T-cell (primary cell): ENCODE measurements around the gene GATAD2A. TPM values are rescaled to one million over a fixed set of nuclear protein-coding genes. Genes with fewer than 3 reads are reported as not detected.
"Not testable (repeated sequence)": the region's sequence is repeated elsewhere in the genome, so short reads cannot be mapped to it uniquely, and the experiment has no call there.

ENCODE experiments used
- ATAC-seq, 4 experiments: fragments of 200-7000 bp in 3 of 4; fragments of 150-1000 bp in 1 of 4; cut with Tn5 transposase; replicated peaks in 1 of 4; 1 replicate in 3 of 4; 2 replicates in 1 of 4; pipeline ENCODE4 v1.10.0; 2021; ENCODE audit warnings: moderate library complexity in 3 of 4, mild to moderate bottlenecking in 2 of 4, moderate number of reproducible peaks in 1 of 4
- CTCF ChIA-PET, 2 donors: fragments of 300-600 bp; sonication (Branson Sonifier 250); formaldehyde crosslinking; loops; one replicate each; lab custom pipeline; 2022; ENCODE audit warnings: antibody characterized with exemption in 2 of 2; lab: Charles Lee
- POLR2A ChIA-PET, 2 donors: fragments of 300-600 bp; sonication (Branson Sonifier 250); formaldehyde crosslinking; loops; one replicate each; lab custom pipeline; 2022; ENCODE audit warnings: antibody characterized with exemption in 2 of 2; lab: Charles Lee
- DNase-seq, 35 experiments: peaks; one replicate each; pipeline versions ENCODE4 v3.0.0 to v3.0.0-alpha.2; 2013 to 2023
- H3K27ac ChIP-seq: one replicate; pipeline ENCODE4 v1.5.1; 2013; ENCODE audit warnings: low read length
- H3K27me3 ChIP-seq, 2 experiments: replicated peaks in 1 of 2; 1 replicate in 1 of 2; 2 replicates in 1 of 2; pipeline versions ENCODE4 v1.6.1 to v1.7.0; 2013; ENCODE audit warnings: low read length in 1 of 2, mixed read lengths in 1 of 2; ENCODE audit not compliant: control insufficient read depth in 2 of 2, insufficient read depth in 2 of 2; ENCODE audit errors: extremely low read depth in 1 of 2
- H3K36me3 ChIP-seq, 2 donors: 1 replicate in 1 of 2; 2 replicates in 1 of 2; pipeline versions ENCODE4 v1.6.1 to v1.7.0; 2013; ENCODE audit warnings: low read length in 1 of 2; ENCODE audit not compliant: control insufficient read depth in 2 of 2, insufficient read depth in 1 of 2; ENCODE audit errors: extremely low read depth in 1 of 2
- H3K4me1 ChIP-seq, 2 experiments: 1 replicate in 1 of 2; 2 replicates in 1 of 2; pipeline versions ENCODE4 v1.6.1 to v1.7.0; 2013; ENCODE audit warnings: low read length in 2 of 2, mixed read lengths in 1 of 2; ENCODE audit not compliant: insufficient read depth in 2 of 2, control insufficient read depth in 1 of 2; ENCODE audit errors: extremely low read depth in 1 of 2
- H3K4me3 ChIP-seq, 2 donors: 1 replicate in 1 of 2; 2 replicates in 1 of 2; pipeline versions ENCODE4 v1.5.1 to v1.7.0; 2013; ENCODE audit warnings: mild to moderate bottlenecking in 2 of 2, low read length in 1 of 2, moderate library complexity in 1 of 2; ENCODE audit not compliant: control insufficient read depth in 1 of 2; ENCODE audit errors: extremely low read depth in 1 of 2
- H3K9me3 ChIP-seq: 2 replicates; pipeline ENCODE4 v1.7.0; 2013
- H3K27ac Mint-ChIP-seq, 2 donors: one replicate each; pipeline ENCODE4 v1.8.0; 2020 to 2021; ENCODE audit warnings: mild to moderate bottlenecking in 2 of 2, mixed read lengths in 2 of 2
- H3K27me3 Mint-ChIP-seq, 2 donors: one replicate each; pipeline ENCODE4 v1.8.0; 2021 to 2022; ENCODE audit warnings: mixed read lengths in 2 of 2
- H3K36me3 Mint-ChIP-seq: one replicate; pipeline ENCODE4 v1.8.0; 2021; ENCODE audit warnings: mixed read lengths
- H3K4me1 Mint-ChIP-seq, 3 donors: one replicate each; pipeline ENCODE4 v1.8.0; 2020 to 2022; ENCODE audit warnings: mixed read lengths in 3 of 3, mild to moderate bottlenecking in 1 of 3
- H3K4me3 Mint-ChIP-seq, 3 donors: one replicate each; pipeline ENCODE4 v1.8.0; 2020 to 2022; ENCODE audit warnings: mild to moderate bottlenecking in 3 of 3, mixed read lengths in 3 of 3, moderate library complexity in 3 of 3
- H3K9me3 Mint-ChIP-seq, 3 donors: one replicate each; pipeline ENCODE4 v1.8.0; 2020 to 2022; ENCODE audit warnings: mixed read lengths in 3 of 3
- WGBS: methylation state at CpG from one replicate; pipeline ENCODE4 v1.1.5; 2013; ENCODE audit warnings: missing lambda C conversion rate; ENCODE audit not compliant: insufficient coverage; 5-methylcytosine and 5-hydroxymethylcytosine counted together
- total RNA-seq, 35 experiments: library from RNA in 6 of 35; stranded (reverse) in 6 of 35; fragments of 120-200 nt in 1 of 35; gene quantifications; one replicate each; pipeline versions ENCODE4 v1.2.1 to v1.2.4 and lab custom pipeline; 2013 to 2026

Gene GATAD2A
- total RNA-seq, 5 donors from 2014 or later (not counting 1 experiment from before 2014, with no cell fraction given): 114 to 144 (median 133) TPM

GRCh38 chr19:19470579-19470978 lies 65.1 kb downstream of the GATAD2A start:
- ATAC-seq (no peak), DNase-seq (no peak)
- Histone ChIP-seq H3K27ac (no peak overlapping the region), H3K4me3 (no peak overlapping the region), H3K4me1 (peaks cover 2 to 50% of the 10 kb centered on the region in 2 experiments), H3K27me3 (no peaks in the 10 kb centered on the region), H3K36me3 (peaks cover 10 to 53% of the 10 kb centered on the region in 2 donors), H3K9me3 (peaks cover 7% of the 10 kb centered on the region)
- ChIA-PET POLR2A (no interaction called here), CTCF (interaction anchor here (0.6 kb wide), 2 partner anchors 24 to 40 kb away, joined by 3 read pairs; no protein-coding TSS in a partner anchor)
- H3K27ac Mint-ChIP-seq: peak overlapping the region; percentile 42 to 55
- H3K4me3 Mint-ChIP-seq: no peak overlapping the region
- no peaks in the 10 kb centered on the region for H3K27me3 Mint-ChIP-seq
- peaks cover 51 to 69% (median 58%) of the 10 kb centered on the region in 3 donors for H3K4me1 Mint-ChIP-seq
- H3K36me3 Mint-ChIP-seq: peaks cover 56% of the 10 kb centered on the region
- H3K9me3 Mint-ChIP-seq: peaks cover 8 to 16% (median 16%) of the 10 kb centered on the region in 3 donors
- WGBS: 88% methylated on average over 1 of the region's 3 CpGs

DNA sequence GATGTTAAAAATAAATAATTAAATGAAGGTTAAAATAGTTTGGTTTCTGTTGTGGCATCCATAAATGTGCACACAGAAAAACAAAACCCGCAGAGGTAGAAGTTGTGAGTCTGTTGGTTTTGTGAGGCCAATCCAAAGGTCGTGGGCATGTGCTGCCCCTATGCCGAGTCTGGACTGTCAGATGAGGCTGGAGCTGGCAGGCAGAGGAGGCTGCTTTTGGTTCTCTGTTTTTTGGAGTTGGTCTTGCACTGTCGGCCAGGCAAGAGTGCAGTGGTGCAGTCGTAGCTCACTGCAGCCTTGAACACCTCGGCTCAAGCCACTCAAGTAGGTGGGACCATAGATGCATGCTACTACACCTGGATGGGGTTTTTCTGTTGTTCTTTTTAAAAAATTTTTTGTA lies 66.2 kb downstream of the GATAD2A start:
- H3K9me3 Mint-ChIP-seq: peaks cover 8 to 16% (median 16%) of the 10 kb centered on the region in 3 donors
- WGBS: 79% methylated on average over 4 of the region's 6 CpGs
- POLR2A ChIA-PET: interaction anchor here (0.6 to 0.7 kb wide), 2 partner anchors 27 to 1314 kb away, joined by 3 read pairs; no protein-coding TSS in a partner anchor
- H3K4me1 Mint-ChIP-seq: peaks cover 54 to 72% (median 62%) of the 10 kb centered on the region in 3 donors
- DNase-seq (no peak), ATAC-seq (peak in 1 of 4 experiments; percentile 19)
- H3K36me3 Mint-ChIP-seq: peaks cover 47% of the 10 kb centered on the region
- Histone ChIP-seq H3K4me3 (no peak overlapping the region), H3K9me3 (peaks cover 7% of the 10 kb centered on the region), H3K4me1 (peaks cover 2 to 58% of the 10 kb centered on the region in 2 experiments), H3K27ac (peak overlapping the region; percentile 15), H3K27me3 (no peaks in the 10 kb centered on the region), H3K36me3 (peaks cover 15 to 43% of the 10 kb centered on the region in 2 donors)
- H3K4me3 Mint-ChIP-seq: peak overlapping the region in 1 of 3 donors; percentile 16
- CTCF ChIA-PET: interaction anchor here in 1 of 2 donors (0.7 to 1.0 kb wide), 2 partner anchors 65 to 66 kb away, joined by 3 to 4 read pairs; partner anchors contain the start of gene GATAD2A
- peak overlapping the region; percentile 83 to 85 for H3K27ac Mint-ChIP-seq
- no peaks in the 10 kb centered on the region for H3K27me3 Mint-ChIP-seq

GRCh38 chr19:19472106-19472505 lies 66.6 kb downstream of the GATAD2A start:
- Mint-ChIP-seq H3K4me1 (peaks cover 56 to 76% (median 66%) of the 10 kb centered on the region in 3 donors), H3K36me3 (peaks cover 43% of the 10 kb centered on the region), H3K9me3 (peaks cover 8 to 16% (median 16%) of the 10 kb centered on the region in 3 donors), H3K27ac (peak overlapping the region; percentile 83 to 85), H3K4me3 (peak overlapping the region in 2 of 3 donors; percentile 14 to 16)
- H3K4me3 ChIP-seq, DNase-seq, H3K9me3 ChIP-seq, H3K27me3 ChIP-seq, H3K27me3 Mint-ChIP-seq: not testable (repeated sequence)
- Histone ChIP-seq H3K4me1 (peaks cover 2 to 63% of the 10 kb centered on the region in 2 experiments), H3K36me3 (peaks cover 13 to 42% of the 10 kb centered on the region in 2 donors), H3K27ac (peak overlapping the region; percentile 15)
- peak in 1 of 4 experiments; percentile 27 for ATAC-seq
- ChIA-PET CTCF (interaction anchor here in 1 of 2 donors (1.0 kb wide), 1 partner anchor 67 kb away, joined by 4 read pairs; the partner anchor contains the start of gene GATAD2A), POLR2A (interaction anchor here (0.6 to 0.7 kb wide), 3 partner anchors 27 to 1314 kb away, joined by 3 read pairs; no protein-coding TSS in a partner anchor)
- no CpG with 5 or more reads among the region's 5 CpGs for WGBS

GRCh38 chr19:19475015-19475765 lies 69.7 kb downstream of the GATAD2A start:
- no peak for ATAC-seq
- Mint-ChIP-seq H3K4me1 (peaks cover 73 to 92% (median 89%) of the 10 kb centered on the region in 3 donors), H3K36me3 (peaks cover 25% of the 10 kb centered on the region), H3K27ac (peak overlapping the region; percentile 84 to 94), H3K27me3 (no peaks in the 10 kb centered on the region), H3K9me3 (no peaks in the 10 kb centered on the region), H3K4me3 (no peak overlapping the region)
- Histone ChIP-seq H3K9me3 (no peaks in the 10 kb centered on the region), H3K27me3 (no peaks in the 10 kb centered on the region), H3K4me1 (peaks cover 5 to 73% of the 10 kb centered on the region in 2 experiments), H3K4me3 (no peak overlapping the region), H3K36me3 (peaks cover 20 to 34% of the 10 kb centered on the region in 2 donors), H3K27ac (peak overlapping the region; percentile 63)
- DNase-seq: no peak
- CTCF ChIA-PET: no interaction called here
- 96% methylated on average over 16 of the region's 21 CpGs for WGBS
- POLR2A ChIA-PET: no interaction called here

DNA sequence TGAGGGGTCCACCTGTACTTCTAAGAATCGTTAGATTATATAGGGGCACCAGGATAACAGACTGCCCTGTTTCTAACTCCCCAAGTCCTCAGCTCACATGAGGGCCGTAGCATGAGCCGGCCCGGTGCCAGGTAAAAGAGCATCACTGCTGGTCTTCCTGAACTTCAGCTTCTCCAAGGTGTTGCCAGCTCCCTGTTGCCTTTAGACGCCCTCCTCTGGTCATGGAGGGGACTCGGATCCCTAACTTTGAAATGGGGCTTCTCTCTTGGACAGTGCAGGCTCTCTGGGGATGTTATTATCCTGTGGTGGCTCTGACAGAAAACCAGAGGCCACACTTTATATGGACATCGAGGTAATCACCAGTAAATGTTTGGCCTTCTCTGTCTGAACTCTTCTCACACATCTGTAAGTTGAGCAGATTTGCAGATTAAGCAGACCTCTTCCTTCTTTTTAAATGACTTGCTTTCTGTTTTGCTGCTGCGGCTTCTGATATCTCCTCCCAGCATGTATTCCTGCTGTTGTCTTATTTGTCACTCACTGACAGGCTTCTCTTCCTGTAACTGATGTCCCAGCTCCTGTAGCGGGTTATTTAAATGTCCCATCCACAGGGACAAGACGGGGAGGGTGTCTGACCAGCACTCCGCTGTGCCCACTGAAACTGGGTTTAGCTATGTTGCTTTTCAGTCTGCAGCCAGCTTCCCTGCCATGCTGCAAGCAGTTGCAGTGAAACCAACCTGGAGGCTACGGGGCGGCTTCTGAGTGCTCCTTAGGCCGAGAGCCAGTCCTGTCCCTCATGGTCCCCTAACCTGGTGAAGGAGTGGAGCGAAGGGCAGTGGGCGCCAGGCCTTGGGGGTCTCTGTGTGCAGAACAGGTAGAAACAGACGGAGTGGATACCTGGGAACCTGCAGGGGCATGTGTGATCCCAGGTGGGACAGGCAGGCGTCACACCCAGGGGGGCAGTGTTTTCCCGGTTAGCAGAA lies 70.7 kb downstream of the GATAD2A start:
- H3K4me3 Mint-ChIP-seq: peak overlapping the region; percentile 7 to 57 (median 35)
- no peaks in the 10 kb centered on the region for H3K27me3 Mint-ChIP-seq
- Histone ChIP-seq H3K36me3 (peaks cover 25 to 44% of the 10 kb centered on the region in 2 donors), H3K4me1 (peaks cover 5 to 79% of the 10 kb centered on the region in 2 experiments), H3K4me3 (no peak overlapping the region), H3K27ac (no peak overlapping the region), H3K9me3 (no peaks in the 10 kb centered on the region), H3K27me3 (no peaks in the 10 kb centered on the region)
- H3K36me3 Mint-ChIP-seq: peaks cover 20% of the 10 kb centered on the region
- H3K9me3 Mint-ChIP-seq: no peaks in the 10 kb centered on the region
- DNase-seq (no peak), ATAC-seq (peak in 1 of 4 experiments; percentile 12)
- ChIA-PET CTCF (no interaction called here), POLR2A (no interaction called here)
- H3K4me1 Mint-ChIP-seq: peaks cover 73 to 92% (median 89%) of the 10 kb centered on the region in 3 donors
- peak overlapping the region; percentile 84 to 91 for H3K27ac Mint-ChIP-seq
- 86% methylated on average over 16 of the region's 19 CpGs for WGBS
